Panc1 (cell line): ENCODE measurements around the gene EML5. TPM values are rescaled to one million over a fixed set of nuclear protein-coding genes. Genes with fewer than 3 reads are reported as not detected.

Experiments
- ATAC-seq: fragments of 200-7000 bp; cut with Tn5 transposase; 2 replicates; pipeline ENCODE4 v1.9.1; 2020; ENCODE audit warnings: mild to moderate bottlenecking, moderate library complexity
- BruUV-seq: library from RNA; stranded (reverse); fragments of 400-500 nt; replicated peaks from 2 replicates; lab custom pipeline; 2021; lab: Mats Ljungman, UMichigan
- CTCF ChIA-PET: fragments of 300-600 bp; sonication (Branson Sonifier 250); formaldehyde crosslinking; loops from one replicate; lab custom pipeline; 2022; ENCODE audit warnings: antibody characterized with exemption; lab: Charles Lee
- POLR2A ChIA-PET: fragments of 300-600 bp; sonication (Branson Sonifier 250); formaldehyde crosslinking; loops from one replicate; lab custom pipeline; 2022; ENCODE audit warnings: antibody characterized with exemption; lab: Charles Lee
- DNase-seq: peaks from one replicate; pipeline ENCODE4 v3.0.0-alpha.2; 2010; ENCODE audit warnings: low read depth, low spot score
- H3K27ac ChIP-seq: 2 replicates; pipeline ENCODE4 v1.5.1; 2011; ENCODE audit warnings: mild to moderate bottlenecking, low read length, inconsistent platforms
- H3K27me3 ChIP-seq: fragments of 200-500 bp; sonication (Bioruptor generic); 2 replicates; pipeline ENCODE4 v1.6.0; 2014; ENCODE audit warnings: low read length, inconsistent platforms; ENCODE audit not compliant: control insufficient read depth, insufficient read depth
- H3K36me3 ChIP-seq: fragments of 200-500 bp; sonication (Bioruptor generic); 2 replicates; pipeline ENCODE4 v1.5.1; 2014; ENCODE audit warnings: inconsistent platforms, mild to moderate bottlenecking, low read length, moderate library complexity; ENCODE audit not compliant: control insufficient read depth, insufficient read depth
- H3K4me1 ChIP-seq: 2 replicates; pipeline ENCODE4 v1.5.1; 2011; ENCODE audit warnings: inconsistent platforms, mild to moderate bottlenecking, low read length, moderate library complexity; ENCODE audit not compliant: control insufficient read depth, insufficient read depth
- H3K4me3 ChIP-seq, 2 experiments: 2 replicates each; pipeline ENCODE4 v1.5.1; 2011 to 2012; ENCODE audit warnings: low read depth in 2 of 2, low read length in 2 of 2, mild to moderate bottlenecking in 2 of 2, inconsistent platforms in 1 of 2, moderate library complexity in 1 of 2
- H3K9me3 ChIP-seq: fragments of 200-500 bp; sonication (Bioruptor generic); 2 replicates; pipeline ENCODE4 v1.5.1; 2014; ENCODE audit warnings: low read depth, mild to moderate bottlenecking, inconsistent platforms, low read length, moderate library complexity; ENCODE audit not compliant: control insufficient read depth, insufficient read depth
- CTCF ChIP-seq: fragments of 450-650 bp; IDR thresholded peaks from 2 replicates; pipeline ENCODE4 v1.5.1; 2017; ENCODE audit warnings: mild to moderate bottlenecking
- POLR2AphosphoS5 ChIP-seq: IDR thresholded peaks from 2 replicates; pipeline ENCODE4 v1.6.1; 2012; ENCODE audit warnings: mild to moderate bottlenecking, low read depth, low read length, moderate library complexity
- REST ChIP-seq, 2 experiments: IDR thresholded peaks; 2 replicates each; pipeline ENCODE4 v1.6.1; 2011 to 2012; ENCODE audit warnings: low read depth in 2 of 2, control low read depth in 1 of 2, low read length in 1 of 2, mild to moderate bottlenecking in 1 of 2, moderate library complexity in 1 of 2; ENCODE audit not compliant: insufficient read depth in 1 of 2
- SIN3A ChIP-seq: IDR thresholded peaks from 2 replicates; pipeline ENCODE4 v1.6.1; 2012; ENCODE audit warnings: low read depth, mild to moderate bottlenecking, low read length, moderate library complexity, borderline replicate concordance; ENCODE audit not compliant: insufficient read depth
- TCF7L2 ChIP-seq: IDR thresholded peaks from 2 replicates; pipeline ENCODE4 v1.6.1; 2011; ENCODE audit warnings: mild to moderate bottlenecking, low read depth, low read length, inconsistent platforms
- in situ Hi-C: cut with HindIII; loops from 2 replicates; pipeline ENCODE4 v1.10.0; 2016; ENCODE audit warnings: low sequenced_read_pairs, low pct_unique_long_range_greater_than_20kb
- intact Hi-C: fragments of 100-400 bp; cut with micrococcal nuclease; formaldehyde crosslinking; loops from one replicate; pipeline ENCODE4 v1.10.0; 2022; ENCODE audit not compliant: unreplicated experiment
- total RNA-seq: library from RNA; stranded (reverse); gene quantifications from one replicate; pipeline ENCODE4 v1.2.1, GENCODE V29; 2021; ENCODE audit not compliant: unreplicated experiment

The EML5 gene
- total RNA-seq, 1 experiment from 2014 or later = 0.10 TPM

- intact Hi-C loops (no loop called here), in situ Hi-C loops (no loop called here)
- ChIA-PET CTCF (no interaction called here), POLR2A (no interaction called here)
- no peaks in the 10 kb centered on the region for H3K27me3 ChIP-seq
- no peak for DNase-seq
- BruUV-seq = no TSS peak
- ATAC-seq = no peak
- H3K4me1 ChIP-seq = no peaks in the 10 kb centered on the region
- H3K9me3 ChIP-seq = no peaks in the 10 kb centered on the region
- no peaks in the 10 kb centered on the region for H3K36me3 ChIP-seq
- no peak overlapping the region for H3K4me3 ChIP-seq
- no peak overlapping the region for H3K27ac ChIP-seq
- TF ChIP-seq TCF7L2 (no peak), REST (IDR thresholded peaks at IDR 0.05; ENCODE audit: insufficient read depth in 1 of 2, low read depth in 2 of 2, low read length in 1 of 2) (no peak)
Observed at GRCh38 chr14:88639221-88639620, 153.5 kb downstream of the EML5 start.

GRCh38 chr14:88632512-88632911 is 160.2 kb downstream of the EML5 start:
- DNase-seq = no peak
- in situ Hi-C loops = no loop called here
- Histone ChIP-seq H3K4me3 (no peak overlapping the region), H3K36me3 (no peaks in the 10 kb centered on the region), H3K27ac (no peak overlapping the region), H3K9me3 (no peaks in the 10 kb centered on the region), H3K4me1 (no peaks in the 10 kb centered on the region), H3K27me3 (no peaks in the 10 kb centered on the region)
- intact Hi-C loops = no loop called here
- BruUV-seq = no TSS peak
- TF ChIP-seq SIN3A (no peak), CTCF (peak; percentile 13; the same call in 1 of the 2 replicates)
- ATAC-seq = no peak
- POLR2A ChIA-PET = no interaction called here
- CTCF ChIA-PET = no interaction called here

- intact Hi-C loops = no loop called here
- no peak for DNase-seq
- H3K9me3 ChIP-seq = no peaks in the 10 kb centered on the region
- H3K4me3 ChIP-seq = no peak overlapping the region
- in situ Hi-C loops = no loop called here
- ATAC-seq = no peak
- H3K27ac ChIP-seq = no peak overlapping the region
- H3K4me1 ChIP-seq = no peaks in the 10 kb centered on the region
- no TSS peak for BruUV-seq
- H3K27me3 ChIP-seq = no peaks in the 10 kb centered on the region
- H3K36me3 ChIP-seq = no peaks in the 10 kb centered on the region
- POLR2A ChIA-PET = no interaction called here
- CTCF ChIA-PET = no interaction called here
- TF ChIP-seq POLR2AphosphoS5 (no peak), TCF7L2 (no peak), REST (IDR thresholded peaks at IDR 0.05; ENCODE audit: insufficient read depth in 1 of 2, low read depth in 2 of 2, low read length in 1 of 2) (no peak), SIN3A (no peak), CTCF (no peak)
Observed at GRCh38 chr14:88631091-88631490, 161.7 kb downstream of the EML5 start.
